Endothelial cell of umbilical vein (primary cell): Measurements from ENCODE around the gene C2CD4D.

Experiments
- POLR2A ChIP-seq: IDR thresholded peaks from 2 replicates; pipeline ENCODE4 v1.6.1; 2012; ENCODE audit warnings: low read depth, mild to moderate bottlenecking, control low read depth, low read length
- POLR2AphosphoS5 ChIP-seq: IDR thresholded peaks from 2 replicates; pipeline ENCODE4 v1.6.1; 2012; ENCODE audit warnings: low read depth, mild to moderate bottlenecking, control low read depth, low read length, moderate library complexity; ENCODE audit not compliant: insufficient read depth
- TF ChIP-seq, protein P1 (sequence below), 2 donors: IDR thresholded peaks; 1 replicate in 1 of 2; 2 replicates in 1 of 2; pipeline ENCODE4 v1.5.1; 2011; ENCODE audit warnings: low read length in 2 of 2, mild to moderate bottlenecking in 2 of 2, moderate library complexity in 2 of 2, control low read depth in 1 of 2, inconsistent platforms in 1 of 2, low read depth in 1 of 2; ENCODE audit not compliant: insufficient read depth in 1 of 2; ENCODE audit errors: extremely low read depth in 1 of 2

DNA sequence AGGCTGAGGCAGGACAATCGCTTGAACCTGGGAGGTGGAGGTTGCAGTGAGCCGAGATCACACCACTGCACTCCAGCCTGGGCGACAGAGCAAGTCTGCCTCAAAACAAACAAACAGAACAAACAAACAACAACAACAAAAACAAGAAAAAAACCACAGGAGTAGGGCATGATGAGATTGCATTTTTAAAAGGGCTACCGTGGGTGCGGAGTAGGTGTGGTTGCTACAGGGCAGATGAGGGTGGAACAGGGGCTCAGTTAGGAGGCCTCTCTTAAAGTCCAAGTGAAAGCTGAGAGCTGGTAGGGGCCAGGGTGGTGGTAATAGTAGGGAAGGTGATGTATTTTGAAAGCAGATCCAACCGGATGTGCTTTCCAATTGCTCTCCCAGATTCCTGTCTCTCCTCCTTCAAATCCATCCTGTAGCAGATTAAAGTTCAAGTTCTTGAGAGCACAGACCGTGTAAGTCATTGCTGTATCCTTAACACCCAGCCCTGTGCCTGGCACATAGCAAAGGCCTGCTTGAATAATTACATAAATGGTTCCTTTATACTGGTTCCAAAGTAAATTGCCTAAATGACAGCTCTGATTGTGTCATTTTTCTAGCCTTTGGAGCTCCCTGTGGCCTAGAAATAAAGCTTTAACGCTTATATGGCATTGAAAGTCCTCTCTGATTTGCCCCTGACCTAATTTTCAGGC, 30.2 kb downstream of the C2CD4D start:
- TF ChIP-seq POLR2A (no peak), POLR2AphosphoS5 (no peak)
- TF ChIP-seq, protein P1, sequence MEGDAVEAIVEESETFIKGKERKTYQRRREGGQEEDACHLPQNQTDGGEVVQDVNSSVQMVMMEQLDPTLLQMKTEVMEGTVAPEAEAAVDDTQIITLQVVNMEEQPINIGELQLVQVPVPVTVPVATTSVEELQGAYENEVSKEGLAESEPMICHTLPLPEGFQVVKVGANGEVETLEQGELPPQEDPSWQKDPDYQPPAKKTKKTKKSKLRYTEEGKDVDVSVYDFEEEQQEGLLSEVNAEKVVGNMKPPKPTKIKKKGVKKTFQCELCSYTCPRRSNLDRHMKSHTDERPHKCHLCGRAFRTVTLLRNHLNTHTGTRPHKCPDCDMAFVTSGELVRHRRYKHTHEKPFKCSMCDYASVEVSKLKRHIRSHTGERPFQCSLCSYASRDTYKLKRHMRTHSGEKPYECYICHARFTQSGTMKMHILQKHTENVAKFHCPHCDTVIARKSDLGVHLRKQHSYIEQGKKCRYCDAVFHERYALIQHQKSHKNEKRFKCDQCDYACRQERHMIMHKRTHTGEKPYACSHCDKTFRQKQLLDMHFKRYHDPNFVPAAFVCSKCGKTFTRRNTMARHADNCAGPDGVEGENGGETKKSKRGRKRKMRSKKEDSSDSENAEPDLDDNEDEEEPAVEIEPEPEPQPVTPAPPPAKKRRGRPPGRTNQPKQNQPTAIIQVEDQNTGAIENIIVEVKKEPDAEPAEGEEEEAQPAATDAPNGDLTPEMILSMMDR (IDR thresholded peaks at IDR 0.05; ENCODE audit: extremely low read depth in 1 of 2, insufficient read depth in 1 of 2, low read depth in 1 of 2, low read length in 2 of 2), result no peak
